ENCODE results near the gene KRT86. TPM values are rescaled to one million over a fixed set of nuclear protein-coding genes. Genes with fewer than 3 reads are reported as not detected.

Gene KRT86
- total and polyA plus RNA-seq, 2 experiments from 2014 or later = 0.16 TPM; not detected in 1

DNA sequence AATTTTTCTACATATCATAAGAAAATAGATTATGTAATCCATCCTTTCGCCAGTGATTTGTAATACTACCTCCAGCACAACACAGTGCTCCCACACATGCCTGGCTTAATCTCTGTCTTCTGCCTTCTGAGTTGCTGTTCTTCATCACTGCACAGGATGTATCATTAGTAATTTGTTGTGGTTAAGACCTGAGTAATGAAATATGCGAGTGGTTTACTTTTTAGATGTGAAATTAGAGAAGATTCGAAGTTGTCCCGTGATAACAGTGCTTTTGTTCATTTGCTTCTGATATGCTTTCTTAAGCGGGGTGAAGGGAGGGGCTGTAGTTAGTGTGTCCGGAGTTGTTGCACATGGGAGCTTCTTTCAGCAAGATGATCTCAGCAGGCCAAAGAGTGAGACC is 74.8 kb downstream of the KRT86 start (continued):
- TF ChIP-seq, protein P1, sequence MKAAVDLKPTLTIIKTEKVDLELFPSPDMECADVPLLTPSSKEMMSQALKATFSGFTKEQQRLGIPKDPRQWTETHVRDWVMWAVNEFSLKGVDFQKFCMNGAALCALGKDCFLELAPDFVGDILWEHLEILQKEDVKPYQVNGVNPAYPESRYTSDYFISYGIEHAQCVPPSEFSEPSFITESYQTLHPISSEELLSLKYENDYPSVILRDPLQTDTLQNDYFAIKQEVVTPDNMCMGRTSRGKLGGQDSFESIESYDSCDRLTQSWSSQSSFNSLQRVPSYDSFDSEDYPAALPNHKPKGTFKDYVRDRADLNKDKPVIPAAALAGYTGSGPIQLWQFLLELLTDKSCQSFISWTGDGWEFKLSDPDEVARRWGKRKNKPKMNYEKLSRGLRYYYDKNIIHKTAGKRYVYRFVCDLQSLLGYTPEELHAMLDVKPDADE (IDR thresholded peaks at IDR 0.05) = no peak
- no peak for TF ChIP-seq REST (IDR thresholded peaks at IDR 0.05; ENCODE audit: unreplicated experiment)

- no peaks in the 10 kb centered on the region for H3K79me2 ChIP-seq (replicated peaks; ENCODE audit: insufficient read depth)
- no peak overlapping the region for H2AFZ ChIP-seq
- no peaks in the 10 kb centered on the region; the same call in 1 of the 2 replicates for H4K20me1 ChIP-seq (replicated peaks; ENCODE audit: insufficient read depth)
- no peaks in the 10 kb centered on the region for H3K36me3 Mint-ChIP-seq (ENCODE audit: low read depth)
- H3K27ac Mint-ChIP-seq = no peak overlapping the region
- peaks cover 3% of the 10 kb centered on the region for H3K27me3 Mint-ChIP-seq (ENCODE audit: insufficient read depth, low read depth, poor library complexity)
- no peak overlapping the region for H3K4me2 ChIP-seq
- H3K27me3 ChIP-seq (ENCODE audit: insufficient read depth) = no peaks in the 10 kb centered on the region
- no peaks in the 10 kb centered on the region for H3K4me1 Mint-ChIP-seq
- no peak overlapping the region for H3K27ac ChIP-seq (ENCODE audit: low read depth)
- ATAC-seq (no peak), DNase-seq (ENCODE audit: low spot score) (no peak)
- no peak overlapping the region for H3K4me3 ChIP-seq
- no peaks in the 10 kb centered on the region for H3K4me1 ChIP-seq (ENCODE audit: insufficient read depth)
- H3K9me3 Mint-ChIP-seq = no peaks in the 10 kb centered on the region
- no peaks in the 10 kb centered on the region for H3K9me2 ChIP-seq (ENCODE audit: insufficient read depth)
- H3K4me3 Mint-ChIP-seq = no peak overlapping the region
- H3K36me3 ChIP-seq (ENCODE audit: insufficient read depth) = no peaks in the 10 kb centered on the region
- H3F3A ChIP-seq (replicated peaks; ENCODE audit: low read depth) = no peaks in the 10 kb centered on the region
- no peak for TF ChIP-seq EZH2phosphoT487 (IDR thresholded peaks at IDR 0.05; ENCODE audit: unreplicated experiment)
- no peak for TF ChIP-seq CREB1 (CRISPR knock-in tag; IDR thresholded peaks at IDR 0.05; ENCODE audit: low read depth)
- no peak for TF ChIP-seq NANOG (IDR thresholded peaks at IDR 0.05; ENCODE audit: borderline replicate concordance)
- no peak for TF ChIP-seq JUNB (IDR thresholded peaks at IDR 0.05; ENCODE audit: unreplicated experiment)
- TF ChIP-seq REST (IDR thresholded peaks at IDR 0.05; ENCODE audit: unreplicated experiment) = no peak
- no peak for TF ChIP-seq ZNF462 (CRISPR knock-in tag; IDR thresholded peaks at IDR 0.05)
- no peak for TF ChIP-seq EZH2 (IDR thresholded peaks at IDR 0.05; ENCODE audit: low read depth, unreplicated experiment)
- TF ChIP-seq STAT1 (IDR thresholded peaks at IDR 0.05; ENCODE audit: unreplicated experiment) = no peak
- TF ChIP-seq POLR2AphosphoS5 (IDR thresholded peaks at IDR 0.05; ENCODE audit: low read depth) = no peak
- no peak for TF ChIP-seq ZNF331 (CRISPR knock-in tag; IDR thresholded peaks at IDR 0.05; ENCODE audit: low read depth)
Measured at GRCh38 chr12:52350021-52350620, 75.7 kb downstream of the KRT86 start.
